HG03575 (cell line): ENCODE results near the gene CHRNB4.

Source experiments
- ATAC-seq: cut with Tn5 transposase; IDR thresholded peaks from one replicate; pipeline ENCODE4 v1.9.1; 2021; ENCODE audit not compliant: unreplicated experiment, insufficient number of reproducible peaks, low FRiP score; ENCODE audit errors: extremely low read depth

CHRNB4 gene

DNA sequence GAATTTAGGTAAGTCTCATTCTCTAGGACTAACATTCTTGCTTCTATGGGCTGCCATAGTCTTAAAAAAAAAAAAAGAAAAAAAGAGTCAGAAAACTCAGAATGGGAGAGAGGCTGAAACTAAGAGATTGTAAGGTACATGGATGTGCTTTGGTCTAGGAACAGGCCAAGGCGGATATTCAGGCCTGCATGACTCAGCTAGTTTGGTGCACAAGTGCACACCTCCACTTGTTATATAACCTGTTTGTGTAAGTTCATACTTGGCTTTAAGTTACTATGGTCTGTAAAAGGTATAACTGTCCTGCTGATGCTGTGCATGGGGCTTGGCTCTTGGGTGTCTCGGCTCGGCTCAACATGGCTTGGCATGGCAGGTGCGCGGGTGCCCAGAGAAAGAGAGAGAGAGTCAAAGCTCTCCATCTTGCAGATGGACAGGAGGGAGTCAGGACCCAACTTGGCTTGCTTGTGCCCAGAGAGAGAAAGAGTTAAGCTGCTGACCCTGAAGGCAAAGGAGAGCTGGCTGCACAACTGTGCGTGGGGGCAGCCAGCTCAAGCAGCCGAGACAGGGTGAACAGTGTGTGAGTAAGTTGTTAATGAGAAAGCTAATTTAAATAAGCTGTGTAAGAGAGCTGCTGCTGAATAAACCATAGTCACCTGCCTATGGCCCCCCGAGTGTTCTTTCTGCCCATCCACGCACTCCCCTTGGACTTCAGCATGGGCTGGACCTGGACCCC lies 31.4 kb upstream of the CHRNB4 start:
- no peak for ATAC-seq

GRCh38 chr15:78671626-78672211 lies 30.7 kb upstream of the CHRNB4 start:
- ATAC-seq = no peak

DNA sequence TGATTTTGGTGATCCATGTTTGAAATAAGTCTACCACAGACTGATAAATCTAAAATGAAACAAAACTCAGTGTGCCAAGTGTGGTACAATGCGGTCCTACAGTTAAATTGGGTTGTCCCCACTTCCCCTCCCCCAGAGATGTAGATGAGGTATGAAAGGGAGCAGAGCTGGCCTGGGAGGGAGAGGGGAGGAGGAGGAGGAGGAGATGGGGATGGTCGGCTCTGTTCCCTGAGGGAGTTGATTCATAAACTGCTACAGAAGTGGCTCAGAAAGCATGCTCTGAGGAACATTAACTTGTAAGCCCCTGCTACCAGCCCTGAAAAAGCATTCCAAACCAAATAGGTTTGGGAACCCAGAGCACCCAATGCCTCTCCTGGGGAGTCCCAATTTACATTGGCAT lies 28.0 kb upstream of the CHRNB4 start:
- no peak for ATAC-seq

DNA sequence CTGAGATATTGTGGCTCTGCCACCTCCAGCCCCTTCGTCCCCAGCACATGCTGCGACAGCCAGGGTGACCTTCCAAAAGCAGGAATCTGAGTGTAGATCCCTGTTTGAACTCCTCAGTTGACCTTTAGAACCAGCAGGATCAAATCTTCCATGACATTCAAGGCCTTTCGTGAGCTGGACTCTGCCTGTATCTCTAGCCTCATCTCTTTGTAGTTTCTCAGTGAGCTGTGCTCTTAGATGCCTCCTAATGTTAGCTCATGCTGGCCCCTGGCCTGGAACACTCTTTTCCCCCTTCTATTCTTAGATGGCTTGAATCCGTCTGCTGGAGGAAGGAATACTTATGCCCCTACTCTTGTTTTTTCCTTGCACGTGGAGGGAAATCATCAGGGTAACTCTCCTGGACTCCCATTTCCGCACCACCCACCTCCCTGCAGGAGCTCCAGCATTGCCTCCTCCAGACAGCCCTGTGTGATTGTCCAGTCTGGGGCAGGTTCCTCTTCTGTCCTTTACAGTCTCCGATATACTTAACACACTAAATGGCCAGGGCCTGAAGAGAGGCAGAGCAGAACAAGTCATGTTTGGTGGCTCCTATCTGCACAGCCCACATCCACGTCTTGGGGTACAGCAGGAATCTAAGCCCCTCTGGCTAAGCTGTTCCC lies 26.7 kb upstream of the CHRNB4 start:
- ATAC-seq = no peak

GRCh38 chr15:78666010-78666409 lies 25.0 kb upstream of the CHRNB4 start:
- ATAC-seq = no peak

DNA sequence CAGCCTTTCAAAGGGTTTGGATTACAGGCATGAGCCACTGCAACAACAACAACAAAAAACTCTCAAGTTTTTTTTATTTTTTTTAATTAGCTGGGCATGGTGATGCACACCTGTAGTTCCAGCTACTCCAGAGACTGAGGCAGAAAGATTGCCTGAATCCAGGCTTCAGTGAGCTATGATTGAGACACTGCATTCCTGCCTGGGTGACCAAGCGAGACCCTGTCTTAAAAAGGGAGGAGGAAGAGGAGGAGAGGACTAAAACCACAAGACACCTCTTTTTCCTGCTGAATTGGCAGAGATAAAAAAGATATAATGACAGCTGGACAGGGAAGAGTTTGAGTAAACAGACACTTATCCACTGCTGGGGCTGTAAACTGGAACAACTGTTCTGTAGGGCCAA lies 22.7 kb upstream of the CHRNB4 start:
- no peak for ATAC-seq

DNA sequence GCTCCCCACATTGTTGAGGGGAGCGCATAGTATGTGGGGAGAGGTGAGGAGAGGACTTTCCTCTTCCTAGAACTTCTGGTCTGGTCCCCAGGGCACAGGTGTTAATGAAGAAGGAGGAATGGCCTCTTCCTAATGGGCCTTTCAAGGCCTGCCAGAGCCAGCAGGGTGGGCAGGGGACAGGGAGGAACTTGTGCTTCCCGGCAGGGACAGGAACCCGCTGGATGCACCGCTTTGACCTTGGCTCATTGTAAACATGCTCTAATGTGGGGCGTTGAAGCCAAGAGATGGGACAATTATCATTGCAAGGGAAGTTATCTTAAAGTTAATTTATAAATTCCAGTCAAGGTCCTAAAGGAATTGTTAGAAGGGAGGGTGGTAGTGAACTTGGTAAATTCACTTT lies 21.0 kb upstream of the CHRNB4 start:
- no peak for ATAC-seq

DNA sequence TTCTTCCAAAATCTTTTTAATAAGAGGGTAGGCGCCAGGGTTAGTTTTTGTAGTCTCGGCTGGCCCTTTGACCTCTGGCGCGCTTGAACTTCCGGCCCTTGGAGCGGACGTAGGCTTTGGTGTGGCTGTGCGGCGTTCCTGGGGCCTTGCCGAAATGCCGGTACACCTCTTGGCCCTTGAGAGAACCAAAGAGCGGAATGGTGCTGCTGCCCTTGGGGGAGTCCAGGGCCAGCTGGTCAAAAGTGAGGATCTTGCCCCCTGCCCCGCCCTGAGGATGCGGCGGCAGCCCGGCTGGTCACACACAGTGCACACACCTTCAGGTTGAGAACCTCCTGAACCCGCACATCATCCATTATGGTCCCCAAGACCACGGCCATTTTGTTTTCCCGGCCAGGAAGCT lies 20.0 kb upstream of the CHRNB4 start:
- no peak for ATAC-seq

GRCh38 chr15:78660584-78660983 lies 19.6 kb upstream of the CHRNB4 start:
- ATAC-seq = no peak

DNA sequence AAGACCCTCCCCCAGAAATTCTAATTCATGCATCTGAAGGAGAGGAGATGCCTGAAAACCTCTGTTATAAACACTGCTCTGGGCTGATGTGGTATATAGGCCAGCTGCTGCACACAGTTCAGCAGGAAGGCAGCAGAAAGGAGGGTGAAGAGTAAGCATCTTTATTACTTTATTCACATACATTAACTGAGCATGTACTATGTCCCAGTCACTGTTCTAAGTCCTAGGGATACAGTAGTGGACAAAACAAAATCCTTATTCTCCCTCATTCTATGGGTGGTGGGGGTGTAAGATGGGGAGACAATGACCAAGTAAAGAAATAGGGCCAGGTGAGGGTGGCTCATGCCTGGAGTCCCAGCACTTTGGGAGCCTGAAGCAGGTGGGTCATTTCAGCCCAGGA lies 17.8 kb upstream of the CHRNB4 start:
- ATAC-seq = no peak

DNA sequence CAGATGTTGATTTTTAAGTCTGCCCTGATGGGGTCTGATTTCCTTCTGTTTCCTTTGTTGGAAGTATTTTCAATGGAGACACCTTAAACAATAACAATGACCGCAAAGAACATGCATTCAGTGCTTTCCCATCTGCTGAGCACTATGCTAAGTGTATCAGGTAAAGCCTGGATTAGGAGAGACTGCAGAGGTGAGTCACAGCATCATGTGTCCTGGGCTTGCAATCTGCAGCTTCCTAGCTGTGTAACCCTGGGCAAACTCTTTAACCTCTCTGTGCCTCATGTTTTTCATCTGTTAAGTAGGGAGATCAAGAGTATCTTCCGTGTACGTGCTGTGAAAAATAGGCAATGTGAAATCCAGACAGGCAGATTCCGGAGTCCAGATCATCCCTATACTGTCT lies 13.3 kb upstream of the CHRNB4 start:
- no peak for ATAC-seq

GRCh38 chr15:78651930-78652615 lies 11.1 kb upstream of the CHRNB4 start:
- no peak for ATAC-seq

GRCh38 chr15:78651007-78651406 lies 10.0 kb upstream of the CHRNB4 start:
- ATAC-seq = no peak

GRCh38 chr15:78650022-78650421 lies 9.0 kb upstream of the CHRNB4 start:
- ATAC-seq = no peak

DNA sequence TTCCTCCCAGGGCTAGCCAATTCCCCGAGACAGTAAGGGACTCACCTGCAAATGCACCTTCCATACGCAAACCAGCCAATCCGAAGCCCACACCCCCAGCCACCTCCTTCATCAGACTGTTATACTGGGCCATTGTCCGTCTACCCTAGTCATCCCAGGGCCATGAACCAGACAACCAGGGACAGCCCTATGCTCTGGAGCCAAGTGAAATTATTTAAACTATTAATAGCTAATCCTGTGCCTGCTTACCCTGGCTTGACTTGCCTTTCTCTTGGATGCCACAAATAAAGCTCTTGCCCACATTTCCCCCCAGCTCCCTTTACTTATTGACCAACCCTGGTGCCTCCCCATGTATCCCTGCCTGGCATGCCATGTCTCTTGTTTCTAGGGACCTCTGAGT lies 4.0 kb upstream of the CHRNB4 start:
- no peak for ATAC-seq

- no peak for ATAC-seq
Observed at GRCh38 chr15:78642331-78642730, 1.3 kb upstream of the CHRNB4 start.

GRCh38 chr15:78641749-78642275 lies 802 bp upstream of the CHRNB4 start:
- no peak for ATAC-seq

DNA sequence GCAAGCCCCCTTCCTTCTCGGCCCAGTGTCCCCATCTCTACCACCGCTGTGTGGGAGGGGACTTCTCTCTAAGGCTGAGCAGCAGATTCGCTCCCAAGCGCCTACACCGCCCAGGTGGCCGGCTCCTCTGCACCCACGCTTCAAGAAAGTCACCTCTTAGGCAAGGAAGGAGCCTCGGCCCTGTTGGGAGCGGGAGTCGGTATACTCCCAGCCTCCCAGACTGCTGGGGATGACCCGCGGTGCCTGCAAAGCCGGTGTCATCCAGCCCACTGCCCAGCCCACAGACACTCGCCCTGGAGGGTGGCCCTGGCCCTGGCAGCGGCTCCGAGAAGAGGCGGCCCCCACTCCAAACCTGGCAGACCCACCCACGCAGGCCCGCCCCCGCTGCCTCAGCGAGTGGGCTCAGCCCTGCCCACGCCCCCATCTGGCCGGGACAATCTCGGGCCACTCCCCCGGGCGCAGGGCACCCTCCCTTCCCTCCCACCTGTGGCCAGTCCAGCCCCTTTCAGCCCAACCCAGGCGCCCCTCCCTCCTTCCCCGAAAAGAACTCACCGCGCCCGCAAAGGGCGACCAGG lies 396 bp downstream of the CHRNB4 start:
- no peak for ATAC-seq

DNA sequence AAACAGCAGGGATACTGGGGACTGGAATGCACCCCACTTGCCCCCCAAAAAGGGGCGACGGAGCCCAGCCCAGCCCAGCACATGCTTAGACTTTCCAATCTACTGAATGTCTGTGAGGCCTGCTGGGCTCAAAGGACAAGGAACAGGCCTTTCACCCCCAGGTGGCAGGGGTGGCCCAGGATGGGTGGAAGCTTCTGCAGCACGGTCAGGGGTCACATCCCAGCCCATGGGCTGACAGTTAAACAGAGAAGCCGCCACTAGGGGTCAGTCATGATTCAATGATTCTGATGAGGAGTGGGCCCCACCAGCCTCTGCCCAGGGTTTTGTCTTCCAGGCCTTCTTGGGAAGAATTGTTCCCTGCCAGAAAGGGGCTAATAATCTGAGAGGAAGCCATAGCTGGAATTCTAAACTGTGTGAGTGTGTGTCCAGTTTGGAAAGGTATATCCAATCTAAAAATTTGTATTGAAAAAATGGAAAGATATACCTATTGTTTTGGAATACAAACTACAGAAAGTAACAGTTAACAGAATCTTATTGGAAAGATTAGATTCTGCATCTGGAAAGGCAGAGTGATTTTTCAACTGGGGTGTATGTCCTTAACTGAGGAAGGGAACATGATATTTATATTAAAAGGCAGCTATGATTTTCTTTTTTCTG lies 2.2 kb downstream of the CHRNB4 start:
- no peak for ATAC-seq
